GM12878 (cell line): ENCODE data around the gene PDE9A. TPM values are rescaled to one million over a fixed set of nuclear protein-coding genes. Genes with fewer than 3 reads are reported as not detected.

Source experiments
- ATAC-seq: fragments of 200-7000 bp; cut with Tn5 transposase; 3 replicates; pipeline ENCODE4 v1.9.1; 2020; ENCODE audit warnings: mild to moderate bottlenecking, moderate library complexity
- BruUV-seq: library from RNA; stranded (reverse); fragments of 400-500 nt; replicated peaks from 2 replicates; lab custom pipeline; 2021; lab: Mats Ljungman, UMichigan
- CTCF ChIA-PET: fragments of 300-600 bp; sonication (Branson Sonifier 250); formaldehyde crosslinking; extraction: SDS; loops from one replicate; lab custom pipeline; 2021; ENCODE audit warnings: inconsistent platforms; lab: Yijun Ruan, JAX
- POLR2A ChIA-PET: fragments of 350-600 bp; formaldehyde crosslinking; extraction: SDS; loops from one replicate; lab custom pipeline; 2021; ENCODE audit warnings: inconsistent platforms; lab: Charles Lee
- RAD21 ChIA-PET: fragments of 300-600 bp; sonication (Branson Sonifier 250); formaldehyde crosslinking; loops from one replicate; lab custom pipeline; 2023; ENCODE audit warnings: antibody characterized with exemption; ENCODE audit not compliant: unreplicated experiment; lab: Charles Lee
- SMC1A ChIA-PET: fragments of 300-600 bp; sonication (Branson Sonifier 250); formaldehyde crosslinking; loops from one replicate; lab custom pipeline; 2023; ENCODE audit not compliant: unreplicated experiment, uncharacterized antibody; lab: Charles Lee
- DNase-seq: peaks from one replicate; pipeline ENCODE4 v3.0.0-alpha.2; 2011; ENCODE audit warnings: low read depth, low spot score
- FAIRE-seq: peaks from 3 replicates; lab custom pipeline; 2011; peaks lifted over from hg19 to GRCh38; lab: Jason Lieb, UNC
- H2AFZ ChIP-seq: 2 replicates; pipeline ENCODE4 v1.6.0; 2011; ENCODE audit warnings: low read depth, low read length, control low read depth; ENCODE audit not compliant: control insufficient read depth
- H3K27ac ChIP-seq: 2 replicates; pipeline ENCODE4 v1.5.1; 2011; ENCODE audit warnings: control low read depth; ENCODE audit not compliant: control insufficient read depth, insufficient read depth
- H3K27me3 ChIP-seq, 2 experiments: replicated peaks in 1 of 2; 2 replicates each; pipeline versions ENCODE4 v1.6.0 to v1.6.1; 2011; ENCODE audit warnings: low read length in 1 of 2; ENCODE audit not compliant: control insufficient read depth in 2 of 2, insufficient read depth in 2 of 2
- H3K36me3 ChIP-seq, 2 experiments: 2 replicates each; pipeline ENCODE4 v1.5.1; 2011; ENCODE audit warnings: low read length in 1 of 2; ENCODE audit not compliant: control insufficient read depth in 2 of 2, insufficient read depth in 2 of 2
- H3K4me1 ChIP-seq: 2 replicates; pipeline ENCODE4 v1.6.1; 2011; ENCODE audit warnings: mild to moderate bottlenecking, low read length, moderate library complexity, mixed read lengths; ENCODE audit not compliant: control insufficient read depth, insufficient read depth
- H3K4me2 ChIP-seq: 2 replicates; pipeline ENCODE4 v1.6.0; 2011; ENCODE audit warnings: control low read depth; ENCODE audit not compliant: control insufficient read depth, insufficient read depth
- H3K4me3 ChIP-seq: fragments of 200-600 bp; sonication (generic); 2 replicates; pipeline ENCODE4 v1.5.1; 2016
- H3K79me2 ChIP-seq: 2 replicates; pipeline ENCODE4 v1.6.0; 2011; ENCODE audit warnings: low read length; ENCODE audit not compliant: control insufficient read depth, insufficient read depth
- H3K9ac ChIP-seq: 2 replicates; pipeline ENCODE4 v1.8.0; 2011; ENCODE audit warnings: low read length, control low read depth, mixed read lengths; ENCODE audit not compliant: control insufficient read depth, insufficient read depth
- H3K9me3 ChIP-seq: replicated peaks from 3 replicates; pipeline ENCODE4 v1.5.1; 2011; ENCODE audit warnings: mild to moderate bottlenecking, low read length; ENCODE audit not compliant: control insufficient read depth, insufficient read depth
- H4K20me1 ChIP-seq: 2 replicates; pipeline ENCODE4 v1.6.0; 2011; ENCODE audit not compliant: control insufficient read depth, insufficient read depth
- BACH1 ChIP-seq: fragments of 450-650 bp; IDR thresholded peaks from 2 replicates; pipeline ENCODE4 v1.6.1; 2017; ENCODE audit warnings: mild to moderate bottlenecking, borderline replicate concordance
- CHD2 ChIP-seq: IDR thresholded peaks from 2 replicates; pipeline ENCODE4 v1.6.1; 2011; ENCODE audit warnings: low read depth, low read length, improper control_type of control experiment, borderline replicate concordance
- E2F4 ChIP-seq: IDR thresholded peaks from 2 replicates; pipeline ENCODE4 v1.6.1; 2012; ENCODE audit warnings: low read depth, low read length, improper control_type of control experiment
- ESRRA ChIP-seq: IDR thresholded peaks from 2 replicates; pipeline ENCODE4 v1.6.1; 2012; ENCODE audit warnings: mild to moderate bottlenecking, low read length, improper control_type of control experiment
- IRF4 ChIP-seq: IDR thresholded peaks from 2 replicates; pipeline ENCODE4 v1.6.1; 2011; ENCODE audit warnings: low read depth, low read length
- KDM1A ChIP-seq: fragments of 200-600 bp; sonication (generic); IDR thresholded peaks from 2 replicates; pipeline ENCODE4 v1.6.1; 2016; ENCODE audit warnings: borderline replicate concordance
- MEF2B ChIP-seq: fragments of 450-650 bp; IDR thresholded peaks from 2 replicates; pipeline ENCODE4 v1.6.1; 2018; ENCODE audit warnings: mild to moderate bottlenecking, moderate library complexity; ENCODE audit not compliant: partially characterized antibody, poor library complexity, severe bottlenecking
- MLLT1 ChIP-seq: fragments of 450-650 bp; IDR thresholded peaks from 2 replicates; pipeline ENCODE4 v1.6.1; 2016; ENCODE audit warnings: mild to moderate bottlenecking
- NBN ChIP-seq: fragments of 450-650 bp; IDR thresholded peaks from 2 replicates; pipeline ENCODE4 v1.6.1; 2016
- NFXL1 ChIP-seq: fragments of 450-650 bp; IDR thresholded peaks from 2 replicates; pipeline ENCODE4 v1.6.1; 2017; ENCODE audit warnings: antibody characterized with exemption, mild to moderate bottlenecking, borderline replicate concordance
- POLR2A ChIP-seq: IDR thresholded peaks from 2 replicates; pipeline ENCODE4 v1.6.1; 2011; ENCODE audit warnings: low read depth, mild to moderate bottlenecking, low read length
- USF1 ChIP-seq: IDR thresholded peaks from 2 replicates; pipeline ENCODE4 v1.6.1; 2011; ENCODE audit warnings: borderline replicate concordance, low read depth, mild to moderate bottlenecking, moderate library complexity, mixed read lengths, low read length; ENCODE audit not compliant: insufficient read depth; ENCODE audit errors: extremely low read length
- ZBTB11 ChIP-seq: fragments of 450-650 bp; formaldehyde crosslinking; IDR thresholded peaks from 2 replicates; pipeline ENCODE4 v1.5.0; 2022; ENCODE audit warnings: mild to moderate bottlenecking, missing genetic modification characterization
- ZSCAN29 ChIP-seq: fragments of 450-650 bp; IDR thresholded peaks from 2 replicates; pipeline ENCODE4 v1.6.1; 2017; ENCODE audit warnings: mild to moderate bottlenecking, moderate library complexity
- WGBS: methylation state at CpG from one replicate; pipeline ENCODE4 v1.1.6; 2016; ENCODE audit warnings: low lambda C conversion rate; ENCODE audit not compliant: insufficient replicate concordance, insufficient coverage; ENCODE audit errors: missing lambda C conversion rate; 5-methylcytosine and 5-hydroxymethylcytosine counted together
- in situ Hi-C: fragments of 300-500 bp; cut with MboI; formaldehyde crosslinking; loops from 9 replicates; pipeline ENCODE4 v1.14.3; 2018; ENCODE audit warnings: mixed read lengths
- intact Hi-C: fragments of 100-400 bp; cut with micrococcal nuclease; formaldehyde crosslinking; loops from one replicate; pipeline ENCODE4 v1.14.2; 2022; ENCODE audit not compliant: unreplicated experiment
- polyA plus RNA-seq, 11 experiments: library from polyadenylated mRNA; depleted of rRNA in 4 of 11; unstranded in 6 of 11; stranded (reverse) in 5 of 11; fragments of >200 nt; fragmentation: Nextera tagmentation in 4 of 11; fragmentation: Illumina TruSeq in 1 of 11; extraction: Ambion mirVana in 4 of 11; extraction: Trizol in 1 of 11; gene quantifications; 1 replicate in 1 of 11; 2 replicates in 10 of 11; pipeline versions ENCODE4 v1.2.1 to v1.2.3, GENCODE V29; 2011 to 2016; ENCODE audit warnings: inconsistent platforms in 2 of 11, missing spikeins in 2 of 11, low read depth in 1 of 11
- total RNA-seq, 4 experiments: library from RNA; depleted of rRNA in 3 of 4; stranded (reverse); fragments of >200 nt in 3 of 4; fragmentation: Illumina TruSeq in 1 of 4; extraction: Trizol in 1 of 4; gene quantifications; 2 replicates each; pipeline versions ENCODE4 v1.2.1 to v1.2.3, GENCODE V29; 2013 to 2021

PDE9A gene
- total and polyA plus RNA-seq, 10 of the 15 experiments (the other 5 are each of a cell fraction or from before 2014, with no cell fraction given): 0.08 to 0.45 (median 0.20) TPM; not detected in 1

GRCh38 chr21:42664614-42665013, 11.2 kb downstream of the PDE9A start:
- ChIA-PET RAD21 (no interaction called here), CTCF (no interaction called here), POLR2A (no interaction called here), SMC1A (no interaction called here)
- Histone ChIP-seq H2AFZ (no peak overlapping the region), H3K4me3 (no peak overlapping the region), H3K9ac (no peak overlapping the region), H3K4me2 (no peak overlapping the region), H3K79me2 (no peaks in the 10 kb centered on the region), H3K36me3 (no peaks in the 10 kb centered on the region), H3K27me3 (peaks cover 0 to under 1% of the 10 kb centered on the region in 2 experiments; a peak in 2 of 4 replicates), H3K4me1 (peaks cover 4% of the 10 kb centered on the region), H3K9me3 (no peaks in the 10 kb centered on the region; the same call in 2 of the 3 replicates), H3K27ac (no peak overlapping the region), H4K20me1 (no peaks in the 10 kb centered on the region)
- FAIRE-seq (no peak), DNase-seq (no peak), ATAC-seq (no peak)
- TF ChIP-seq POLR2A: no peak
- no peak for TF ChIP-seq USF1
- no peak for TF ChIP-seq ESRRA
- no peak for TF ChIP-seq NBN
- no peak for TF ChIP-seq NFXL1
- no peak for TF ChIP-seq MLLT1
- TF ChIP-seq ZBTB11 (CRISPR knock-in tag): no peak
- TF ChIP-seq KDM1A: no peak
- TF ChIP-seq CHD2: no peak
- TF ChIP-seq E2F4: no peak
- no peak for TF ChIP-seq IRF4
- no peak for TF ChIP-seq MEF2B
- no peak for TF ChIP-seq BACH1
- TF ChIP-seq ZSCAN29: no peak
- intact Hi-C loops (no loop called here), in situ Hi-C loops (no loop called here)
- no TSS peak for BruUV-seq
- 57% methylated on average over 9 of the region's 10 CpGs for WGBS
